LNCAP (cell line): ENCODE measurements around the gene GFPT2.
A peak's percentile ranks its signal among the peaks of the same experiment; 100 is the strongest.

Source experiments
- TF ChIP-seq, protein P1 (sequence below): fragments of 450-650 bp; IDR thresholded peaks from 2 replicates; pipeline ENCODE4 v1.5.1; 2017; ENCODE audit warnings: mild to moderate bottlenecking

The GFPT2 gene

DNA sequence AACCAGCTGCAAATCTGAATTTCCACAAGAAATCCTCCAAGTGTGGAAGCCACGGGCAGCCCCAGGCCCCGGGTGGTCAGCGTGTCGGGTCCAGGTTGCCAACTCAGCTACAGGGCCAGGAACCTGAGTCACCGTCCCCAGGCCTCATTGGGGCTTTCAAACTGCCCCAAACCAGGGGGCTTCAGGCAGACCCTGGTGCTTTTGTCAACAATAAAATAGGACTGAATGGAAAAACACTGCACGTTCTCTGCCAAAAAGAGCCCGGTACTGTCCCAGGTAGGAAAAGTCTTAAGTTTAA, 24.0 kb downstream of the GFPT2 start:
- TF ChIP-seq, protein P1, sequence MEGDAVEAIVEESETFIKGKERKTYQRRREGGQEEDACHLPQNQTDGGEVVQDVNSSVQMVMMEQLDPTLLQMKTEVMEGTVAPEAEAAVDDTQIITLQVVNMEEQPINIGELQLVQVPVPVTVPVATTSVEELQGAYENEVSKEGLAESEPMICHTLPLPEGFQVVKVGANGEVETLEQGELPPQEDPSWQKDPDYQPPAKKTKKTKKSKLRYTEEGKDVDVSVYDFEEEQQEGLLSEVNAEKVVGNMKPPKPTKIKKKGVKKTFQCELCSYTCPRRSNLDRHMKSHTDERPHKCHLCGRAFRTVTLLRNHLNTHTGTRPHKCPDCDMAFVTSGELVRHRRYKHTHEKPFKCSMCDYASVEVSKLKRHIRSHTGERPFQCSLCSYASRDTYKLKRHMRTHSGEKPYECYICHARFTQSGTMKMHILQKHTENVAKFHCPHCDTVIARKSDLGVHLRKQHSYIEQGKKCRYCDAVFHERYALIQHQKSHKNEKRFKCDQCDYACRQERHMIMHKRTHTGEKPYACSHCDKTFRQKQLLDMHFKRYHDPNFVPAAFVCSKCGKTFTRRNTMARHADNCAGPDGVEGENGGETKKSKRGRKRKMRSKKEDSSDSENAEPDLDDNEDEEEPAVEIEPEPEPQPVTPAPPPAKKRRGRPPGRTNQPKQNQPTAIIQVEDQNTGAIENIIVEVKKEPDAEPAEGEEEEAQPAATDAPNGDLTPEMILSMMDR = no peak

GRCh38 chr5:180328296-180329137, 24.6 kb downstream of the GFPT2 start:
- TF ChIP-seq, protein P1 = peak; percentile 79

GRCh38 chr5:180326989-180327565, 26.1 kb downstream of the GFPT2 start:
- TF ChIP-seq, protein P1 = no peak

GRCh38 chr5:180324601-180324950, 28.6 kb downstream of the GFPT2 start:
- TF ChIP-seq, protein P1 = no peak

DNA sequence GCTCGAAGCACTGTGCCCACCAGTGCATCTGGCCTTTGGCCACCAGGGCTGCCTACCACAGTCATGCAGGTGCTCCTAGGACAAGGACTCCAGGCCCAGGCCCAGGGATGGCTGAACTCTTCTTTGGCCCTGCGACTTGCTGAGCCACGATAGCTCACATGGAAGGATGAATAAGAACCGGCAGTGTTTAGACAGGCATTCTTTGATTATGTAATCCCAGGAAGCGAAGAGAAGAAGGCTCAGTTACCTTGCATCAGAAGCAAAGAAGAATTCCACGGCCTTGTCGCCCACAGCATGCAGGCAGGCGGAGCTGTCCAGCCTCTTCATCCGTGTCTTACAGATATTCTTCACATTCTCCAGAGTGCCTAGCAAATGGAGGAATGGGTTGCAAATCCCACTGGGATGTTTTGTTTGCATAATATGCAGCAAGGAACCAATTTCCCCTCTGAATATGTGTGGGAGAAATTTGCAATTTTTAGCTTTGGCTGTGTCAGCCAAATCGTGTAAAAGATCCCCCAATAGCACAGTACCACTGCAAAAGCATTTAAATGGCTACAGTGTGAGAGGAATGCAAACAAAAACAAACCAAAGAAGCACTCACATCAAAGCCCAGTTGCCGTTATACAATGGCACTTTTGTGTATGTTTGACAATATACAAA, 29.1 kb downstream of the GFPT2 start:
- TF ChIP-seq, protein P1 = no peak

GRCh38 chr5:180323160-180323559, 30.0 kb downstream of the GFPT2 start:
- TF ChIP-seq, protein P1 = no peak

- TF ChIP-seq, protein P1 = no peak
Measured at GRCh38 chr5:180318456-180319089, 34.6 kb downstream of the GFPT2 start.
